PFSK-1 (cell line): Measurements from ENCODE around the gene ADAMTS16.

Experiments used
- POLR2AphosphoS5 ChIP-seq: IDR thresholded peaks from 2 replicates; pipeline ENCODE4 v1.6.1; 2012; ENCODE audit warnings: low read depth, mild to moderate bottlenecking, control low read depth, low read length, moderate library complexity
- SIN3A ChIP-seq: IDR thresholded peaks from 2 replicates; pipeline ENCODE4 v1.6.1; 2012; ENCODE audit warnings: mild to moderate bottlenecking, low read length, moderate library complexity, borderline replicate concordance; ENCODE audit not compliant: insufficient read depth
- TAF1 ChIP-seq: IDR thresholded peaks from 2 replicates; pipeline ENCODE4 v1.6.1; 2012; ENCODE audit warnings: low read length, control low read depth, borderline replicate concordance; ENCODE audit not compliant: insufficient read depth
- TF ChIP-seq, protein P1 (sequence below), 2 experiments: IDR thresholded peaks; 2 replicates each; pipeline versions ENCODE4 v1.6.1 to v1.8.0; 2011 to 2012; ENCODE audit warnings: low read depth in 2 of 2, low read length in 2 of 2, control low read depth in 1 of 2, inconsistent platforms in 1 of 2, mild to moderate bottlenecking in 1 of 2, moderate library complexity in 1 of 2; ENCODE audit not compliant: insufficient read depth in 1 of 2

GRCh38 chr5:5178580-5178979 is 38.5 kb downstream of the ADAMTS16 start:
- TF ChIP-seq POLR2AphosphoS5 (no peak), SIN3A (no peak), TAF1 (no peak)
- TF ChIP-seq, protein P1, sequence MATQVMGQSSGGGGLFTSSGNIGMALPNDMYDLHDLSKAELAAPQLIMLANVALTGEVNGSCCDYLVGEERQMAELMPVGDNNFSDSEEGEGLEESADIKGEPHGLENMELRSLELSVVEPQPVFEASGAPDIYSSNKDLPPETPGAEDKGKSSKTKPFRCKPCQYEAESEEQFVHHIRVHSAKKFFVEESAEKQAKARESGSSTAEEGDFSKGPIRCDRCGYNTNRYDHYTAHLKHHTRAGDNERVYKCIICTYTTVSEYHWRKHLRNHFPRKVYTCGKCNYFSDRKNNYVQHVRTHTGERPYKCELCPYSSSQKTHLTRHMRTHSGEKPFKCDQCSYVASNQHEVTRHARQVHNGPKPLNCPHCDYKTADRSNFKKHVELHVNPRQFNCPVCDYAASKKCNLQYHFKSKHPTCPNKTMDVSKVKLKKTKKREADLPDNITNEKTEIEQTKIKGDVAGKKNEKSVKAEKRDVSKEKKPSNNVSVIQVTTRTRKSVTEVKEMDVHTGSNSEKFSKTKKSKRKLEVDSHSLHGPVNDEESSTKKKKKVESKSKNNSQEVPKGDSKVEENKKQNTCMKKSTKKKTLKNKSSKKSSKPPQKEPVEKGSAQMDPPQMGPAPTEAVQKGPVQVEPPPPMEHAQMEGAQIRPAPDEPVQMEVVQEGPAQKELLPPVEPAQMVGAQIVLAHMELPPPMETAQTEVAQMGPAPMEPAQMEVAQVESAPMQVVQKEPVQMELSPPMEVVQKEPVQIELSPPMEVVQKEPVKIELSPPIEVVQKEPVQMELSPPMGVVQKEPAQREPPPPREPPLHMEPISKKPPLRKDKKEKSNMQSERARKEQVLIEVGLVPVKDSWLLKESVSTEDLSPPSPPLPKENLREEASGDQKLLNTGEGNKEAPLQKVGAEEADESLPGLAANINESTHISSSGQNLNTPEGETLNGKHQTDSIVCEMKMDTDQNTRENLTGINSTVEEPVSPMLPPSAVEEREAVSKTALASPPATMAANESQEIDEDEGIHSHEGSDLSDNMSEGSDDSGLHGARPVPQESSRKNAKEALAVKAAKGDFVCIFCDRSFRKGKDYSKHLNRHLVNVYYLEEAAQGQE (IDR thresholded peaks at IDR 0.05; ENCODE audit: insufficient read depth in 1 of 2, low read depth in 2 of 2, low read length in 2 of 2): no peak
